ENCODE data around the gene CNTNAP4. TPM values are rescaled to one million over a fixed set of nuclear protein-coding genes. Genes with fewer than 3 reads are reported as not detected.

The CNTNAP4 gene
- total and polyA plus RNA-seq, 2 of the 13 experiments (the other 11 are each of a cell fraction or from before 2014, with no cell fraction given) = not detected

DNA sequence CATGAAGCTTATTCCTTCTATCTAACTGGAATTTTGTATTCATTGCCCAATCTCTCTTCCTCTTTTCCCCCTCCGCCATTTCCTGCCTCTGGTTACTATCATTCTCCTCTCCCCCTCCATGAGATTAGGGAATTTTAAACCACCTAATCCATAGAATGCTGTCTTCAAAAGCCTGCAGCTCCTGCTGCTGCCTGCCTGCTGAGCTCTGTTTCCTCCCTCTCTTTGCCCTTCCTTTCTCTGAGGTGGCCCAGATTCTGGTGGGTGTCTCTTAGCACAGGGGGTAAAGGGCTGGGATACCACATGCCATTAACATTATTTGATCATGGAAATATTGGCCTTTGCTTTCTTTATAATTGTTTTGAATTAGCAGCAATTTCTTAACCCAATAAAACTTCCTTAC lies 241.6 kb downstream of the CNTNAP4 start (continued):
- TF ChIP-seq, protein P1, sequence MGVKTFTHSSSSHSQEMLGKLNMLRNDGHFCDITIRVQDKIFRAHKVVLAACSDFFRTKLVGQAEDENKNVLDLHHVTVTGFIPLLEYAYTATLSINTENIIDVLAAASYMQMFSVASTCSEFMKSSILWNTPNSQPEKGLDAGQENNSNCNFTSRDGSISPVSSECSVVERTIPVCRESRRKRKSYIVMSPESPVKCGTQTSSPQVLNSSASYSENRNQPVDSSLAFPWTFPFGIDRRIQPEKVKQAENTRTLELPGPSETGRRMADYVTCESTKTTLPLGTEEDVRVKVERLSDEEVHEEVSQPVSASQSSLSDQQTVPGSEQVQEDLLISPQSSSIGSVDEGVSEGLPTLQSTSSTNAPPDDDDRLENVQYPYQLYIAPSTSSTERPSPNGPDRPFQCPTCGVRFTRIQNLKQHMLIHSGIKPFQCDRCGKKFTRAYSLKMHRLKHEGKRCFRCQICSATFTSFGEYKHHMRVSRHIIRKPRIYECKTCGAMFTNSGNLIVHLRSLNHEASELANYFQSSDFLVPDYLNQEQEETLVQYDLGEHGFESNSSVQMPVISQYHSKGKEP (CRISPR knock-in tag; IDR thresholded peaks at IDR 0.05) = no peak
- TF ChIP-seq ZBTB20 (CRISPR knock-in tag; IDR thresholded peaks at IDR 0.05; ENCODE audit: borderline replicate concordance, low read depth) = no peak

- intact Hi-C loops (cut with micrococcal nuclease; ENCODE audit: unreplicated experiment) (no loop called here), in situ Hi-C loops (cut with HindIII; ENCODE audit: extremely low pct_ligation_motif_present, low pct_unique_long_range_greater_than_20kb) (no loop called here)
- Histone ChIP-seq H3K79me2 (ENCODE audit: insufficient read depth, low read length) (no peaks in the 10 kb centered on the region), H3K36me3 (replicated peaks in 1 of 2; ENCODE audit: control insufficient read depth in 1 of 2, insufficient read depth in 2 of 2, low read length in 2 of 2) (no peaks in the 10 kb centered on the region), H3K4me3 (replicated peaks in 1 of 3; ENCODE audit: insufficient read depth in 1 of 3, low read depth in 2 of 3, low read length in 3 of 3) (no peak overlapping the region), H3K27me3 (ENCODE audit: control insufficient read depth in 1 of 2, insufficient read depth in 2 of 2, low read length in 2 of 2) (no peaks in the 10 kb centered on the region), H2AFZ (ENCODE audit: low read length) (no peak overlapping the region), H3K4me2 (ENCODE audit: low read depth, low read length) (no peak overlapping the region), H4K20me1 (ENCODE audit: insufficient read depth, low read length) (no peaks in the 10 kb centered on the region), H3K27ac (ENCODE audit: extremely low read length, insufficient read depth, low read length) (no peak overlapping the region), H3K9me3 (ENCODE audit: low read length) (no peaks in the 10 kb centered on the region), H3K4me1 (ENCODE audit: insufficient read depth, low read length) (no peaks in the 10 kb centered on the region), H3K9ac (ENCODE audit: insufficient read depth, low read depth, low read length) (no peak overlapping the region)
- ATAC-seq (no peak), DNase-seq (ENCODE audit: low spot score) (no peak), FAIRE-seq (no peak)
- BruUV-seq (replicated peaks) = no TSS peak
- 11% methylated on average over 2 of the region's 2 CpGs for WGBS (ENCODE audit: low lambda C conversion rate)
- ChIA-PET POLR2A (no interaction called here), CTCF (ENCODE audit: low intra/inter-chr PET ratio, low total read pairs) (no interaction called here)
- TF ChIP-seq ZNF646 (CRISPR knock-in tag; IDR thresholded peaks at IDR 0.05) = no peak
- TF ChIP-seq ZNF17 (CRISPR knock-in tag; IDR thresholded peaks at IDR 0.05) = no peak
- TF ChIP-seq, protein P2, sequence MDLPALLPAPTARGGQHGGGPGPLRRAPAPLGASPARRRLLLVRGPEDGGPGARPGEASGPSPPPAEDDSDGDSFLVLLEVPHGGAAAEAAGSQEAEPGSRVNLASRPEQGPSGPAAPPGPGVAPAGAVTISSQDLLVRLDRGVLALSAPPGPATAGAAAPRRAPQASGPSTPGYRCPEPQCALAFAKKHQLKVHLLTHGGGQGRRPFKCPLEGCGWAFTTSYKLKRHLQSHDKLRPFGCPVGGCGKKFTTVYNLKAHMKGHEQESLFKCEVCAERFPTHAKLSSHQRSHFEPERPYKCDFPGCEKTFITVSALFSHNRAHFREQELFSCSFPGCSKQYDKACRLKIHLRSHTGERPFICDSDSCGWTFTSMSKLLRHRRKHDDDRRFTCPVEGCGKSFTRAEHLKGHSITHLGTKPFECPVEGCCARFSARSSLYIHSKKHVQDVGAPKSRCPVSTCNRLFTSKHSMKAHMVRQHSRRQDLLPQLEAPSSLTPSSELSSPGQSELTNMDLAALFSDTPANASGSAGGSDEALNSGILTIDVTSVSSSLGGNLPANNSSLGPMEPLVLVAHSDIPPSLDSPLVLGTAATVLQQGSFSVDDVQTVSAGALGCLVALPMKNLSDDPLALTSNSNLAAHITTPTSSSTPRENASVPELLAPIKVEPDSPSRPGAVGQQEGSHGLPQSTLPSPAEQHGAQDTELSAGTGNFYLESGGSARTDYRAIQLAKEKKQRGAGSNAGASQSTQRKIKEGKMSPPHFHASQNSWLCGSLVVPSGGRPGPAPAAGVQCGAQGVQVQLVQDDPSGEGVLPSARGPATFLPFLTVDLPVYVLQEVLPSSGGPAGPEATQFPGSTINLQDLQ (CRISPR knock-in tag; IDR thresholded peaks at IDR 0.05) = no peak
- no peak for TF ChIP-seq ELK4 (CRISPR knock-in tag; IDR thresholded peaks at IDR 0.05; ENCODE audit: borderline replicate concordance)
- TF ChIP-seq NFYC (CRISPR knock-in tag; IDR thresholded peaks at IDR 0.05) = no peak
- no peak for TF ChIP-seq ZFP36L2 (CRISPR knock-in tag; IDR thresholded peaks at IDR 0.05)
- no peak for TF ChIP-seq SMARCE1 (IDR thresholded peaks at IDR 0.05; ENCODE audit: borderline replicate concordance)
- no peak for TF ChIP-seq ZNF101 (CRISPR knock-in tag; IDR thresholded peaks at IDR 0.05; ENCODE audit: borderline replicate concordance, low read depth)
- TF ChIP-seq ZSCAN29 (CRISPR knock-in tag; conservative IDR thresholded peaks at IDR 0.05) = no peak
Observed at GRCh38 chr16:76524356-76524755, 247.2 kb downstream of the CNTNAP4 start.

Measured in HepG2 (cell line).